GM23248 (cell line): ENCODE data around the gene NBEAL2. TPM values are rescaled to one million over a fixed set of nuclear protein-coding genes. Genes with fewer than 3 reads are reported as not detected.

Experiments
- DNase-seq: peaks from one replicate; pipeline ENCODE4 v3.0.0-alpha.2; 2015
- H2AFZ ChIP-seq: fragments of 200-600 bp; sonication (generic); 2 replicates; pipeline ENCODE4 v1.6.1; 2016; ENCODE audit warnings: antibody characterized with exemption
- H3F3A ChIP-seq: fragments of 200-600 bp; sonication (generic); 2 replicates; pipeline ENCODE4 v1.6.1; 2016; ENCODE audit warnings: mild to moderate bottlenecking, antibody characterized with exemption, mixed run types; ENCODE audit not compliant: insufficient read depth
- H3K27ac ChIP-seq: fragments of 200-600 bp; sonication (generic); 2 replicates; pipeline ENCODE4 v1.5.1; 2016; ENCODE audit warnings: mild to moderate bottlenecking
- H3K27me3 ChIP-seq: fragments of 200-600 bp; sonication (generic); replicated peaks from 2 replicates; pipeline ENCODE4 v1.6.1; 2016; ENCODE audit warnings: mild to moderate bottlenecking; ENCODE audit not compliant: insufficient read depth
- H3K36me3 ChIP-seq: fragments of 200-600 bp; sonication (generic); 2 replicates; pipeline ENCODE4 v1.6.1; 2016; ENCODE audit warnings: low read depth, mild to moderate bottlenecking
- H3K4me1 ChIP-seq: fragments of 200-600 bp; sonication (generic); 2 replicates; pipeline ENCODE4 v1.6.1; 2016; ENCODE audit warnings: mild to moderate bottlenecking; ENCODE audit not compliant: insufficient read depth
- H3K4me2 ChIP-seq: fragments of 200-600 bp; sonication (generic); one replicate; pipeline ENCODE4 v1.6.1; 2016; ENCODE audit warnings: mild to moderate bottlenecking; ENCODE audit not compliant: unreplicated experiment
- H3K4me3 ChIP-seq: fragments of 200-600 bp; sonication (generic); 2 replicates; pipeline ENCODE4 v1.5.1; 2016; ENCODE audit warnings: mild to moderate bottlenecking
- H3K79me2 ChIP-seq: fragments of 200-600 bp; sonication (generic); 2 replicates; pipeline ENCODE4 v1.6.1; 2016; ENCODE audit warnings: mild to moderate bottlenecking; ENCODE audit not compliant: insufficient read depth
- H3K9ac ChIP-seq: fragments of 200-600 bp; sonication (generic); 2 replicates; pipeline ENCODE4 v1.6.1; 2016; ENCODE audit warnings: mild to moderate bottlenecking
- H3K9me2 ChIP-seq: fragments of 200-600 bp; sonication (generic); 2 replicates; pipeline ENCODE4 v1.6.1; 2016; ENCODE audit warnings: mixed run types, mild to moderate bottlenecking, moderate library complexity; ENCODE audit not compliant: insufficient read depth
- H3K9me3 ChIP-seq: fragments of 200-600 bp; sonication (generic); one replicate; pipeline ENCODE4 v1.6.1; 2017; ENCODE audit warnings: low read depth
- H4K20me1 ChIP-seq: fragments of 200-600 bp; sonication (generic); 2 replicates; pipeline ENCODE4 v1.6.0; 2016; ENCODE audit not compliant: insufficient read depth
- EZH2 ChIP-seq: fragments of 200-600 bp; sonication (generic); IDR thresholded peaks from 2 replicates; pipeline ENCODE4 v1.6.1; 2018; ENCODE audit warnings: antibody characterized with exemption, mild to moderate bottlenecking; ENCODE audit not compliant: insufficient read depth, poor library complexity, severe bottlenecking
- EZH2phosphoT487 ChIP-seq: fragments of 200-600 bp; sonication (generic); IDR thresholded peaks from 2 replicates; pipeline ENCODE4 v1.6.1; 2018; ENCODE audit warnings: antibody characterized with exemption, moderate library complexity, mild to moderate bottlenecking, low read depth; ENCODE audit not compliant: insufficient read depth
- WGBS, 2 experiments: methylation state at CpG; one replicate each; pipeline ENCODE4 v1.1.6; 2015 to 2017; ENCODE audit warnings: low lambda C conversion rate in 2 of 2, low coverage in 1 of 2; ENCODE audit errors: missing lambda C conversion rate in 2 of 2; 5-methylcytosine and 5-hydroxymethylcytosine counted together
- in situ Hi-C: fragments of 300-500 bp; cut with MboI; formaldehyde crosslinking; loops from 2 replicates; pipeline ENCODE4 v1.15.0; 2020
- polyA plus RNA-seq: library from polyadenylated mRNA; unstranded; fragments of >200 nt; fragmentation: Nextera tagmentation; extraction: Ambion mirVana; gene quantifications from 2 replicates; pipeline ENCODE4 v1.2.1, GENCODE V29; 2016
- total RNA-seq: library from RNA; depleted of rRNA; stranded (reverse); fragments of >200 nt; shearing (Covaris generic); gene quantifications from 2 replicates; pipeline ENCODE4 v1.2.3, GENCODE V29; 2014

Gene NBEAL2
- total and polyA plus RNA-seq, 2 experiments from 2014 or later: 0.94 to 2.8 TPM

GRCh38 chr3:46955157-46955556 lies 24.3 kb upstream of the NBEAL2 start:
- Histone ChIP-seq H3K4me1 (peaks cover 16% of the 10 kb centered on the region), H3K9me2 (no peaks in the 10 kb centered on the region), H3K36me3 (no peaks in the 10 kb centered on the region), H2AFZ (no peak overlapping the region), H3K9me3 (no peaks in the 10 kb centered on the region), H3K27me3 (no peaks in the 10 kb centered on the region), H3K9ac (no peak overlapping the region), H3K4me3 (no peak overlapping the region), H3K27ac (no peak overlapping the region), H3K4me2 (no peak overlapping the region), H4K20me1 (peaks cover 23% of the 10 kb centered on the region), H3K79me2 (peaks cover 99% of the 10 kb centered on the region), H3F3A (peaks cover 5% of the 10 kb centered on the region; the same call in 1 of the 2 replicates)
- TF ChIP-seq EZH2 (no peak), EZH2phosphoT487 (no peak)
- DNase-seq: no peak
- in situ Hi-C loops: no loop called here
- 80 to 81% methylated on average over 5 of the region's 5 CpGs for WGBS, 2 experiments

- Histone ChIP-seq H4K20me1 (peaks cover 27% of the 10 kb centered on the region), H3K27me3 (no peaks in the 10 kb centered on the region), H3K79me2 (peaks cover 99% of the 10 kb centered on the region), H3K9me3 (no peaks in the 10 kb centered on the region), H3K4me3 (no peak overlapping the region), H3K36me3 (no peaks in the 10 kb centered on the region), H3K27ac (no peak overlapping the region), H3K4me2 (no peak overlapping the region), H3F3A (peaks cover 10% of the 10 kb centered on the region; the same call in 1 of the 2 replicates), H3K9me2 (no peaks in the 10 kb centered on the region), H3K4me1 (peaks cover 22% of the 10 kb centered on the region), H3K9ac (no peak overlapping the region), H2AFZ (no peak overlapping the region)
- TF ChIP-seq EZH2: no peak
- TF ChIP-seq EZH2phosphoT487: no peak
- in situ Hi-C loops: no loop called here
- 29 to 34% methylated on average over 3 of the region's 3 CpGs for WGBS, 2 experiments
- DNase-seq: no peak
Observed at GRCh38 chr3:46955801-46956259, 23.6 kb upstream of the NBEAL2 start.

GRCh38 chr3:46957092-46957820 lies 22.2 kb upstream of the NBEAL2 start:
- Histone ChIP-seq H3F3A (peaks cover 14% of the 10 kb centered on the region; the same call in 1 of the 2 replicates), H3K9me3 (no peaks in the 10 kb centered on the region), H3K4me3 (no peak overlapping the region), H3K9me2 (no peaks in the 10 kb centered on the region), H3K4me2 (no peak overlapping the region), H4K20me1 (peaks cover 23% of the 10 kb centered on the region), H3K36me3 (no peaks in the 10 kb centered on the region), H3K27ac (no peak overlapping the region), H3K79me2 (peaks cover 100% of the 10 kb centered on the region), H3K4me1 (peaks cover 22% of the 10 kb centered on the region), H2AFZ (no peak overlapping the region), H3K9ac (no peak overlapping the region), H3K27me3 (no peaks in the 10 kb centered on the region)
- WGBS, 2 experiments: 87 to 90% methylated on average over 9 to 11 of the region's 11 CpGs
- TF ChIP-seq EZH2phosphoT487: no peak
- TF ChIP-seq EZH2: no peak
- no peak for DNase-seq
- in situ Hi-C loops: no loop called here

GRCh38 chr3:46958467-46959160 lies 20.9 kb upstream of the NBEAL2 start:
- H2AFZ ChIP-seq: no peak overlapping the region
- no peak overlapping the region for H3K9ac ChIP-seq
- H4K20me1 ChIP-seq: peaks cover 25% of the 10 kb centered on the region
- peaks cover 20% of the 10 kb centered on the region for H3F3A ChIP-seq
- WGBS, 2 experiments: 34 to 35% methylated on average over 9 of the region's 9 CpGs
- peaks cover 22% of the 10 kb centered on the region for H3K4me1 ChIP-seq
- H3K79me2 ChIP-seq: peaks cover 98% of the 10 kb centered on the region
- no peaks in the 10 kb centered on the region for H3K27me3 ChIP-seq
- no peaks in the 10 kb centered on the region for H3K36me3 ChIP-seq
- DNase-seq: no peak
- H3K4me3 ChIP-seq: no peak overlapping the region
- in situ Hi-C loops: no loop called here
- no peaks in the 10 kb centered on the region for H3K9me2 ChIP-seq
- no peak overlapping the region; the same call in 1 of the 2 replicates for H3K27ac ChIP-seq
- no peak overlapping the region for H3K4me2 ChIP-seq
- no peak for TF ChIP-seq EZH2phosphoT487
- TF ChIP-seq EZH2: no peak
- H3K9me3 ChIP-seq: no peaks in the 10 kb centered on the region
